Parathyroid adenoma (tissue), 2 donors: ENCODE measurements around the gene FSTL4.

Source experiments
- H2AFZ ChIP-seq: fragments of 300-600 bp; sonication (generic); one replicate; pipeline ENCODE4 v1.7.0; 2017; ENCODE audit warnings: antibody characterized with exemption, mild to moderate bottlenecking
- H3K27ac ChIP-seq: fragments of 300-600 bp; sonication (generic); one replicate; pipeline ENCODE4 v1.7.0; 2017
- H3K27me3 ChIP-seq: fragments of 300-600 bp; sonication (generic); one replicate; pipeline ENCODE4 v1.7.0; 2017; ENCODE audit warnings: low read length; ENCODE audit not compliant: control insufficient read depth, insufficient read depth
- H3K36me3 ChIP-seq: fragments of 300-600 bp; sonication (generic); one replicate; pipeline ENCODE4 v1.7.0; 2017; ENCODE audit warnings: low read length; ENCODE audit not compliant: control insufficient read depth, insufficient read depth
- H3K4me1 ChIP-seq: fragments of 300-600 bp; sonication (generic); one replicate; pipeline ENCODE4 v1.7.0; 2017; ENCODE audit warnings: control low read depth
- H3K4me2 ChIP-seq: fragments of 300-600 bp; sonication (generic); one replicate; pipeline ENCODE4 v1.7.0; 2017; ENCODE audit warnings: low read length
- H3K4me3 ChIP-seq: fragments of 300-600 bp; sonication (generic); one replicate; pipeline ENCODE4 v1.7.0; 2017; ENCODE audit warnings: low read depth, low read length
- H3K79me2 ChIP-seq: fragments of 300-600 bp; sonication (generic); one replicate; pipeline ENCODE4 v1.7.0; 2017; ENCODE audit warnings: control low read depth
- H3K9ac ChIP-seq: fragments of 300-600 bp; sonication (generic); one replicate; pipeline ENCODE4 v1.7.0; 2017; ENCODE audit warnings: mild to moderate bottlenecking
- H3K9me3 ChIP-seq: fragments of 300-600 bp; sonication (generic); one replicate; pipeline ENCODE4 v1.7.0; 2017; ENCODE audit warnings: low read length; ENCODE audit not compliant: control insufficient read depth
- CTCF ChIP-seq: fragments of 300-600 bp; sonication (generic); IDR thresholded peaks from one replicate; pipeline ENCODE4 v1.7.0; 2017; ENCODE audit warnings: antibody characterized with exemption, mild to moderate bottlenecking
- donor health status: primary hyperparathyroidism.

The FSTL4 gene

GRCh38 chr5:133334796-133335639 is 277.3 kb downstream of the FSTL4 start:
- H3K9me3 ChIP-seq = no peaks in the 10 kb centered on the region
- no peak overlapping the region for H2AFZ ChIP-seq
- no peak overlapping the region for H3K9ac ChIP-seq
- no peak overlapping the region for H3K27ac ChIP-seq
- H3K79me2 ChIP-seq = no peaks in the 10 kb centered on the region
- H3K27me3 ChIP-seq = no peaks in the 10 kb centered on the region
- TF ChIP-seq CTCF = no peak
- no peaks in the 10 kb centered on the region for H3K36me3 ChIP-seq
- no peak overlapping the region for H3K4me3 ChIP-seq
- no peaks in the 10 kb centered on the region for H3K4me1 ChIP-seq
- no peak overlapping the region for H3K4me2 ChIP-seq

GRCh38 chr5:133333326-133334150 is 278.8 kb downstream of the FSTL4 start:
- Histone ChIP-seq H3K9ac (no peak overlapping the region), H3K27me3 (no peaks in the 10 kb centered on the region), H3K4me2 (no peak overlapping the region), H3K36me3 (no peaks in the 10 kb centered on the region), H3K4me3 (no peak overlapping the region), H2AFZ (no peak overlapping the region), H3K9me3 (no peaks in the 10 kb centered on the region), H3K27ac (no peak overlapping the region), H3K79me2 (no peaks in the 10 kb centered on the region), H3K4me1 (no peaks in the 10 kb centered on the region)
- TF ChIP-seq CTCF = no peak

- Histone ChIP-seq H3K4me2 (no peak overlapping the region), H3K36me3 (no peaks in the 10 kb centered on the region), H3K4me3 (no peak overlapping the region), H3K4me1 (no peaks in the 10 kb centered on the region), H3K9me3 (no peaks in the 10 kb centered on the region), H3K27ac (no peak overlapping the region), H2AFZ (no peak overlapping the region), H3K79me2 (no peaks in the 10 kb centered on the region), H3K9ac (no peak overlapping the region), H3K27me3 (no peaks in the 10 kb centered on the region)
- TF ChIP-seq CTCF = no peak
These were observed 279.8 kb downstream of the FSTL4 start for GRCh38 chr5:133332439-133333024.

GRCh38 chr5:133331941-133332340 is 280.4 kb downstream of the FSTL4 start:
- H3K36me3 ChIP-seq = no peaks in the 10 kb centered on the region
- TF ChIP-seq CTCF = no peak
- no peak overlapping the region for H3K9ac ChIP-seq
- H3K4me1 ChIP-seq = no peaks in the 10 kb centered on the region
- H3K27me3 ChIP-seq = no peaks in the 10 kb centered on the region
- no peaks in the 10 kb centered on the region for H3K9me3 ChIP-seq
- no peak overlapping the region for H3K4me3 ChIP-seq
- H3K4me2 ChIP-seq = no peak overlapping the region
- no peak overlapping the region for H2AFZ ChIP-seq
- no peak overlapping the region for H3K27ac ChIP-seq
- no peaks in the 10 kb centered on the region for H3K79me2 ChIP-seq
